Stimulated activated CD8-positive, alpha-beta memory T cell treated with anti-CD3 and anti-CD28 coated beads, Interleukin-12 subunit alpha, Interleukin-12 subunit beta, amount 100 ng/mL, for 4 hours (primary cell): ENCODE measurements around the gene SHROOM1.

ENCODE experiments used
- DNase-seq: peaks from one replicate; pipeline ENCODE4 v3.0.0-alpha.2; 2020; ENCODE audit warnings: low read depth

The SHROOM1 gene

GRCh38 chr5:132777209-132778069, 53.0 kb downstream of the SHROOM1 start, which contains the start of gene SEPTIN8:
TSS of gene SEPTIN8 (minus strand) at chr5:132777239. CDS start at chr5:132777137, 102 bp downstream.
- peak; percentile 15 for DNase-seq

- DNase-seq: no peak
Observed at GRCh38 chr5:132776938-132777208, 53.6 kb downstream of the SHROOM1 start.

- DNase-seq: no peak
Observed at GRCh38 chr5:132776131-132776937, 54.1 kb downstream of the SHROOM1 start.

GRCh38 chr5:132775476-132775961, 54.9 kb downstream of the SHROOM1 start:
- DNase-seq: no peak

- DNase-seq: no peak
Observed at GRCh38 chr5:132774896-132775295, 55.6 kb downstream of the SHROOM1 start.

- DNase-seq: no peak
Observed at GRCh38 chr5:132774406-132774805, 56.0 kb downstream of the SHROOM1 start.

- no peak for DNase-seq
Observed at GRCh38 chr5:132773601-132774355, 56.7 kb downstream of the SHROOM1 start.

GRCh38 chr5:132773114-132773513, 57.3 kb downstream of the SHROOM1 start:
- no peak for DNase-seq

GRCh38 chr5:132772291-132773070, 58.0 kb downstream of the SHROOM1 start:
- DNase-seq: no peak
